A673 (cell line): Measurements from ENCODE around the gene ZNF689. TPM values are rescaled to one million over a fixed set of nuclear protein-coding genes. Genes with fewer than 3 reads are reported as not detected.

Experiments
- BruUV-seq: library from RNA; stranded (reverse); fragments of 400-500 nt; replicated peaks from 2 replicates; lab custom pipeline; 2021; lab: Mats Ljungman, UMichigan
- CTCF ChIA-PET: fragments of 300-600 bp; sonication (Branson Sonifier 250); formaldehyde crosslinking; loops from one replicate; lab custom pipeline; 2022; ENCODE audit warnings: antibody characterized with exemption; lab: Charles Lee
- POLR2A ChIA-PET: fragments of 300-600 bp; sonication (Branson Sonifier 250); formaldehyde crosslinking; loops from one replicate; lab custom pipeline; 2022; ENCODE audit warnings: antibody characterized with exemption; ENCODE audit not compliant: low non-redundant PET; lab: Charles Lee
- DNase-seq: peaks from one replicate; pipeline ENCODE4 v3.0.0-alpha.2; 2015; ENCODE audit warnings: low spot score
- H3K27ac ChIP-seq: fragments of 200-600 bp; sonication (generic); 2 replicates; pipeline ENCODE4 v1.5.1; 2016; ENCODE audit warnings: mixed run types, low read depth, mild to moderate bottlenecking, mixed read lengths, antibody characterized with exemption, low read length; ENCODE audit not compliant: poor library complexity, severe bottlenecking
- H3K27me3 ChIP-seq: fragments of 200-600 bp; sonication (generic); replicated peaks from 2 replicates; pipeline ENCODE4 v1.6.1; 2017; ENCODE audit warnings: mixed run types, low read depth, mild to moderate bottlenecking, mixed read lengths, antibody characterized with exemption, low read length; ENCODE audit not compliant: insufficient read depth, poor library complexity
- H3K36me3 ChIP-seq: fragments of 200-600 bp; sonication (generic); 2 replicates; pipeline ENCODE4 v1.6.1; 2016; ENCODE audit warnings: mixed run types, mild to moderate bottlenecking, mixed read lengths, antibody characterized with exemption, low read length; ENCODE audit not compliant: insufficient read depth, poor library complexity, severe bottlenecking
- H3K4me1 ChIP-seq: fragments of 200-600 bp; sonication (generic); 2 replicates; pipeline ENCODE4 v1.6.1; 2017; ENCODE audit warnings: mixed run types, mild to moderate bottlenecking, mixed read lengths, antibody characterized with exemption, low read length; ENCODE audit not compliant: insufficient read depth, poor library complexity, severe bottlenecking
- H3K4me3 ChIP-seq: fragments of 200-600 bp; sonication (generic); 2 replicates; pipeline ENCODE4 v1.5.1; 2016; ENCODE audit warnings: low read depth, mixed run types, mild to moderate bottlenecking, mixed read lengths, low read length; ENCODE audit not compliant: poor library complexity, severe bottlenecking
- H3K9me3 ChIP-seq: fragments of 200-600 bp; sonication (generic); 2 replicates; pipeline ENCODE4 v1.6.1; 2016; ENCODE audit warnings: mixed run types, low read depth, mild to moderate bottlenecking, mixed read lengths, antibody characterized with exemption, low read length; ENCODE audit not compliant: poor library complexity, severe bottlenecking
- EZH2 ChIP-seq: fragments of 200-600 bp; sonication (generic); IDR thresholded peaks from 2 replicates; pipeline ENCODE4 v1.6.1; 2017; ENCODE audit warnings: borderline replicate concordance, low read depth, mild to moderate bottlenecking, mixed read lengths, antibody characterized with exemption, low read length; ENCODE audit not compliant: poor library complexity, severe bottlenecking
- intact Hi-C: fragments of 100-400 bp; cut with micrococcal nuclease; formaldehyde crosslinking; loops from one replicate; pipeline ENCODE4 v1.10.0; 2022; ENCODE audit not compliant: unreplicated experiment
- total RNA-seq: library from RNA; stranded (reverse); gene quantifications from 2 replicates; pipeline ENCODE4 v1.2.3, GENCODE V29; 2021

Gene ZNF689
- total RNA-seq, 1 experiment from 2014 or later: 21.1 TPM

- Histone ChIP-seq H3K9me3 (no peaks in the 10 kb centered on the region), H3K4me1 (no peaks in the 10 kb centered on the region), H3K36me3 (peaks cover 33% of the 10 kb centered on the region), H3K4me3 (no peak overlapping the region), H3K27me3 (no peaks in the 10 kb centered on the region), H3K27ac (no peak overlapping the region)
- DNase-seq: no peak
- no TSS peak for BruUV-seq
- intact Hi-C loops: no loop called here
- CTCF ChIA-PET: no interaction called here
- POLR2A ChIA-PET: no interaction called here
- no peak for TF ChIP-seq EZH2
Measured at GRCh38 chr16:30552956-30553355, 57.2 kb downstream of the ZNF689 start.

Other genes with a start within 250 kb of the ZNF689 start
- gene TBC1D10B, start 239.9 kb downstream of the ZNF689 start, total RNA-seq: 59.3 and 66.0 TPM in 2 replicates
- not detected in 2 replicates for gene MYL11, start 235.6 kb downstream of the ZNF689 start, total RNA-seq
- gene SEPTIN1, start 227.8 kb downstream of the ZNF689 start, total RNA-seq: 0.86 and 1.3 TPM in 2 replicates
- gene ZNF48, start 215.0 kb downstream of the ZNF689 start, total RNA-seq: 21.6 and 22.0 TPM in 2 replicates
- 21.9 and 22.2 TPM in 2 replicates for gene ZNF771, start 202.8 kb downstream of the ZNF689 start, total RNA-seq
- 92.5 and 111 TPM in 2 replicates for gene DCTPP1, start 180.4 kb downstream of the ZNF689 start, total RNA-seq
- 54.2 and 55.2 TPM in 2 replicates for gene SEPHS2, start 164.5 kb downstream of the ZNF689 start, total RNA-seq
- not detected in 2 replicates for gene ITGAL, start 137.6 kb downstream of the ZNF689 start, total RNA-seq
- gene ZNF768, start 83.8 kb downstream of the ZNF689 start, total RNA-seq: 32.7 and 39.5 TPM in 2 replicates
- 10.6 and 12.7 TPM in 2 replicates for gene ZNF747, start 75.5 kb downstream of the ZNF689 start, total RNA-seq
- 15.2 and 17.7 TPM in 2 replicates for gene ZNF764, start 52.0 kb downstream of the ZNF689 start, total RNA-seq
- 8.5 and 9.1 TPM in 2 replicates for gene ZNF688, start 38.7 kb downstream of the ZNF689 start, total RNA-seq
- gene ZNF785, start 24.7 kb downstream of the ZNF689 start, total RNA-seq: 21.4 and 23.2 TPM in 2 replicates
- gene PRR14, start 40.6 kb upstream of the ZNF689 start, total RNA-seq: 35.7 and 44.6 TPM in 2 replicates
- 71.2 and 79.9 TPM in 2 replicates for gene FBRS, start 48.0 kb upstream of the ZNF689 start, total RNA-seq
- 86.2 and 104 TPM in 2 replicates for gene SRCAP, start 88.8 kb upstream of the ZNF689 start, total RNA-seq
- gene PHKG2, start 138.0 kb upstream of the ZNF689 start, total RNA-seq: 35.3 and 37.8 TPM in 2 replicates
- gene CFAP119, start 151.7 kb upstream of the ZNF689 start, total RNA-seq: 11.7 and 14.1 TPM in 2 replicates
- gene RNF40, start 151.9 kb upstream of the ZNF689 start, total RNA-seq: 132 and 145 TPM in 2 replicates
- 25.3 and 26.9 TPM in 2 replicates for gene ZNF629, start 176.8 kb upstream of the ZNF689 start, total RNA-seq